Stimulated activated CD8-positive, alpha-beta memory T cell treated with anti-CD3 and anti-CD28 coated beads, Interleukin-7, amount 100 ng/mL, for 4 hours (primary cell): ENCODE results near the gene MNT.

ENCODE experiments used
- DNase-seq, 2 donors: peaks; one replicate each; pipeline ENCODE4 v3.0.0-alpha.2; 2020; ENCODE audit warnings: low read depth in 2 of 2

MNT gene

DNA sequence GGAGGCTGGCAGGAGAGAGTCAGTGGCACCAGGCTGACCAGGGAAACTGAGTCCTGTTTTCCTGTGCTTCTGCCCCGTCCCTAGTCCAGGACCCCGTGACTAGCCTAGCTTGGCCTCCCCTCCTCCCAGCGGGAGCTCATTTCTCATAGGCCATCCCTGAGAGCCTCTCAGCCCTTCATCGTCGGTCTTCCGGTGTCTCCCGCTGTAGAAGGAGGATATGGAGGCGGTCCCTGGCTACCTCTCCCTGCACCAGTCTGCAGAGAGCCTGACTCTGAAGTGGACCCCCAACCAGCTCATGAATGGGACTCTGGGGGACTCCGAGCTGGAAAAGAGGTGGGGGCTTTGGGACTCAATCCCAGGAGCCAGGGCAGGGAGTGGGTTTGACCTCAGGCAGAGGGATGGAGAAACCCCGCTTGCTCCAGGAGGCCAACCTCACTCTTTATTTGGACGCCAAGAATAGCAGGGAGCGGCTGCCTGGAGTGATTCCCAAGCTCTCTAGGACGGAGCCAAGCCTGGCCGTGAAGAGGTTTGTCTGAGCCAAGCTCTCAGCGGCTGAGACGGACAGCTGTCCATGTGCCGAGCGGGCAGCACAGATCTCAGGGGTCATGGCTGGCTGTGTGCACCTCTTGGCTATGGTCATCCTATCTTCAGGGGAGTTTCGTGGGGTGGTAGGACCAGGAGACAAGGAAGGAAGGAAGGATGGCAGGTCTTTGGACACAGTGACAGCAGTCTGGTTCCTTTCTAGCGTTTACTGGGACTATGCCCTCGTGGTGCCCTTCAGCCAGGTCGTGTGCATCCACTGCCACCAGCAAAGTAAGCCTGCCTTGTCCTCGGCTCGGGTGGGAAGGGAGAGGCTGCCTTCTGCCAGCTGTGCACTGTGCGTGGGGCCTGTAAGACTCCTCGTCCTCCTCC is 36.8 kb downstream of the MNT start:
- no peak for DNase-seq

DNA sequence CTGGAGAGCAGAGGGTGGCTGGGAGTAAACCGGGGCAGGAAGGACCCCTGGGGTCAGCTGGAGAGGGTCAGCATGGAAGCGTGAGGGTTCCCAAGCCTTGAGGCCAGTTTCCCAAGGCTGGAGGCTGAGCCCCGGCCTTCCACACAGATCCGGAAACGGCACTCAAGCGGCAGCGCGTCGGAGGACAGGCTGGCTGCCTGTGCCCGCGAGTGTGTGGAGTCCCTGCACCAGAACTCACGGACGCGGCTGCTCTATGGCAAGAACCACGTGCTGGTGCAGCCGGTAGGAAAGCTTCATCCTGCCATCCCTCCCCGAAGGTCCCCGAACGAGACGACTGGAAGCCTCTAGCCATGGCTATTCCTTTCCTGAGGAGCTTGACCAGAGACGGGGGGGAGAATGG is 37.5 kb downstream of the MNT start:
- no peak for DNase-seq

DNA sequence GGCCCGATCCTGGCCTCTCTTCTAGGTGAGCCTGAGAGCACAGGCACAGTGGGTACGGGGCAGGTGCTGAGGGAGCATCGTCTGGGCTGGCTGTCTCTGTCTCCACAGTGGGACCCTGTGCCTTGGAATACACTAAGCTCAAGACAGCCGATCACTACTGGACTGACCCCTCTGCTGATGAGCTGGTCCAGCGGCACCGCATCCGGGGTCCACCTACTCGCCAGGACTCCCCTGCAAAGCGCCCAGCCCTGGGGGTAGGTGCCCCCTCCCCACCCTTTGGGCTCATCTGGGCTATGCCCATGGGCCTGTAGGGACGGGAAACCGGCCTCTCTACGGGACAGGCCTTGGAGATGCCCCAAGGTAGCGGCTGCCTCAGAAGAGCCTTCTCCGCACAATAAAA is 38.0 kb downstream of the MNT start:
- no peak for DNase-seq

DNA sequence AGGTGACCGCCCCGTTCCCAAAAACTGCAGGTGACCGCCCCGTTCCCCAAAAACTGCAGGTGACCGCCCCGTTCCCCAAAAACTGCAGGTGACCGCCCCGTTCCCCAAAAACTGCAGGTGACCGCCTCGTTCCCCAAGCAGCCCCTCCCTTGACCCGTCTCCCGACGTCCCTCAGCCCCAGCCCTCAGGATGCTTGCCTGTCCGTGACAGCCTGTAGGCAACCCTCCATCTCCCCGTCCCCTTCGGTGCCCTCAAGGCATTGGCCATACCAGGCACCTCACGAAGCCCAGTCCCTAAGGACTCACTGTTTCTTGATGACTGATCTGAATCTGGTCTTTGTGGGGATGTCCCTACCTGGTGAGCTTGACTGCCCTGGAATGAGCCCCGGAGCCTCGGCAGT is 38.4 kb downstream of the MNT start:
- no peak for DNase-seq

DNA sequence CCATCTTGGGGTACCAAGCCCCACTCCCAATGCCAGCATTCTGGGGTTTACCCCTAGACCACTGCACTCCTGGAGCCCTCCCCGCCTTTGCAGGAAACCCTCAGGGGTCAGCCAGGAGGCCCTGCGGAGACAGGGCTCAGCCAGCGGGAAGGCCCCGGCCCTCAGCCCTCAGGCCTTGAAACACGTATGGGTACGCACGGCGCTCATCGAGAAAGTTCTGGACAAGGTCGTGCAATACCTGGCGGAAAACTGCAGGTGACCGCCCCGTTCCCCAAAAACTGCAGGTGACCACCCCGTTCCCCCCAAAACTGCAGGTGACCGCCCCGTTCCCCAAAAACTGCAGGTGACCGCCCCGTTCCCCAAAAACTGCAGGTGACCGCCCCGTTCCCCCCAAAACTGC is 38.8 kb downstream of the MNT start:
- no peak for DNase-seq

DNA sequence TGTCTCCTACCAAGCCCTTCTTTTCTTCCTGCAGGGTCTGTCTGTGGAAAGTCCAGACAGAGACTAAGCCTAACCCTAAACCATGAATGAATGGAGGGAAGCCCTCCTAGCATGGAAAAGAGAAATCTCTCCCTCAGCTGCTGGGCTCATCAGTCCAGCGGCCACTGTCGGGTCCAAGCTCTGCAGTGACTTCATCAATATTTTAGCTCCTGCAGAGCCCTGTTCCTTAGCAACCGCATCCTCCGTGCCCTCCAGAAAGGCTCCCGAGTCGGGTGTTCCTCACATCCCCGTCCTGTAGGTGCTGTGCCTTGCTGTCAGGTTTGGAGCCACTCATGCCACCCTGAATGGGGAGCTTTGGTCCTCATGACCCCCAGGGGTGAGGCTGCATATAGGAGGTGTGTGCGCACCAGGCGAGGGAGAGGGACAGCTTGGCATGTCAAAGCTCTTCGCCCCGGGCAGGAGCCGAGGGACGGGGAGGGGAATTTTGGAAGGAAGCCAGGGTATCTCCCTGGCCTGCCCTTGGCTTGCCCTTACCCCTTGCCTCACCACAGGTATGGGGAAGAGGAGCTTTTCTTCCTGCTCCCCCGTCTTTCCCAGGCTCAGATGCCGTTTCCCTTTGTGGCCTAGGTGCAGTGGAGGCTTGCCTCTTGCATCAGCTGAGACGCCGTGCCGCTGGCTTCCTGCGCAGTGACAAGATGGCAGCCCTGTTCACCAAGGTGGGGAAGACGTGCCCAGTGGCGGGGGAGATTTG is 39.7 kb downstream of the MNT start:
- DNase-seq: no peak

DNA sequence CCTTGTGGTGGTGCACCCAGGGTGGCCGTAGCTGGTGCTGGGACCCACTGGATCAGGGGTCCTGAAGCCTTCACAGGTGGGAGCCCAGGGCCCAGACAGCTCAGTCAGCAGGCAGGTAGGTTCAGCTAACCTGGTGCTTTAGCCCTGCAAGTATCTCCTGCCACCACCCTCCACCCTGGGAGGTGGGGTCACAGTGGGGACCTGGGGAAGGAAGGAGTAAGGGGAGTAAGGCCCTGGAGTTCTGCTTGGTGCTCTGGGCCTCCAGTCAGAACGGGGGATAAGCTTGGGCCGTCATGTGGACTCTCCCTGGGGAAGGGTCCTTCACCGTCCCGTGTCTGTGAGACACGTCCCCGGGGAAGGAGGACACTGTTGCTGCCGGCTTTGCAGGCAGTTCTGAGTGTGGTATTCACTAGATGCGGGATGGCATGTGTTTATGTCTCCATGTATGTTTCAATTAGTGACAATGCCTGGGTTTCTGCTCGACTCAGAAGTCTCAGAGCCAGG is 42.9 kb downstream of the MNT start:
- DNase-seq: no peak

DNA sequence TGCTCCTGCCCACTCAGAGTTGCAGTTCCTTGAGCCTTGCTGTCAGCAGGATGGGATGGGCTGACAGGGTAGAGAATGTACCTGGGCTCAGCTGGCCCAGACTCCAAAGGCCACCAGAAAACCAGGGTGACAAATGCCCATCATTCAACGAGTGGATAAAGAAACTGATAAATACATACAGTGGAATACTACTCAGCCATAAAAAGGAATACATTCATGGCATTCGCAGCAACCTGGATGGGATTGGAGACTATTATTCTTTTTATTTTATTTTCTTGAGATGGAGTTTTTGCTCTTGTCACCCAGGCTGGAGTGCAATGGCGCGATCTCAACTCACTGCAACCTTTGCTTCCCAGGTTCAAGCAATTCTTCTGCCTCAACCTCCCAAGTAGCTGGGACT is 43.6 kb downstream of the MNT start:
- DNase-seq: no peak

DNA sequence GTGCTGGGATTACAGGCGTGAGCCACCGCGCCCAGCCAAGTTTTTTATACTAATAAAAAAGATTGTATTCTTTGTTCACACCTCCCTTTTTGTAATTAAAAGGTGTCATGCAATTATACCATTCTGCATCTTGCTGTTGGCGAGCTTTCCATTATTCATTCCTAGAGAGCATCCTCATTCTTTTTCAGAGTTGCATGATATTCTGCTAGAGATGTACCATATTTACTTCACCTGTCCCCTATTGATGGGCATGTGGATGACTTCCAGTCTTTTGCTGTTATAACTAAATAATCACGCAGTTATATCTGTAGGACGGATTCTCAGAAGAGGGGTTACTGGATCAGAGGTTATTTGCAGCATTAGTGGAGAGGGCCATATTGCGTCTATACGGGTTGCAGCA is 46.5 kb downstream of the MNT start:
- no peak for DNase-seq

DNA sequence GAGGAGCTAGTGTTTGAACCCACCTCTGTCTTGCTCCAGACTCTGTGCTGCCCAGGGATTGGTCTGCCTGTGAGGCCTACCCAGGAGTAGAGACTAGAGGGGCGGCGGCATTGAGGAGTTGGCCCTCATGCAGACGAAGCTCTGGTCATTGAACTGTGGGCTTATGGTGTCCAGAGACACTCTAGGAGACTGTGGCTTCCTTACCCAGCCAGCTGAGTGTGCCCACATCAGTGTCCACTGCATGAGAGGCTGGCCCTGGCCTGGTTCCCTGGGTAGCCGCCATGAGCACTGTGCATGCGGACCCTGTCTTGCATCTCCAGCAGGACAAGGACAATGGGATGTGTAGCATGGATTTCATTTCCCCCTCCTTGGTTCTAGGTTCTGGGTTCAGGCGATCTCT is 49.6 kb downstream of the MNT start:
- DNase-seq: no peak

DNA sequence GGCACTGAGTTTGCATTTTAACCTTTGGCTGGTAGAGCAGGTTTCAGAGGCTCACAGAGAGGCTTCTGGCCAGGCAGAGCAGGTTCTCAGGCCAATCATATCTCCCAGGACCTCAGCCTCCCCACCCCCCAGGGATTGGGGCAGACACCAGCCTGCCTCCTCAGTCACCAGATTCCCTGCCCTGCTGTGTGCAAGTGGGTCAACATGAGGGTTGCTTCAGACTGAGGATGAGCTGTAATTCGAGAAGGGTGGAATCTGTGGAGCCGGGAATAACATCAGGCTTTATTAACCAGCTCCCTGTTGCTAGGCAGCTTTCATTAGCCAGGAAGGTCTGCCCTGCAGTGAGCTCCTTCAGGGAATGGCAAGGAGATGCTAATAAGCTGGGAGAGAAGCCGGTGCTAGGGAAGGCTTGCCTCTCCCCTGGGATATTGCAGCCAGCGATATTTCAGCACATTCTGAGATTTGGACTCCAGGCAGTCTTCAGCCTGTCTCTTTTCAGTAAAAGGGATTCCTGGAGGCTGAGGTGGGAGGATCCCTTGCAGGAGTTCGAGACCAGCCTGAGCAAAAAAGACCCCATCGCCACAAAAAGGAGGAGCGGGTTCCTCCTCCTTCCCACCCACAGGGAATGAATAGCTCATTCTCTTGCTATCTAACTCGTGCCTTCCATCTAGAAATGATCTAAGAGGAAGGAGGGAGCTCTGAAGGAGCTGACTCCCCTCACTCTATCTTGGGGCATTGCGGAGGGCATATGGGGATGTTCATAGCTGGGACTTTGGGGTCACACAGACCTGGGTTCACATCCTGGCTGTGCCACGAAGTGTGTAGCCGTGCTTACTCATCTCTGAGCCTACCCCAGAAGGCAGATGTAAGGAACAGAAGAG is 52.8 kb downstream of the MNT start:
- no peak for DNase-seq

DNA sequence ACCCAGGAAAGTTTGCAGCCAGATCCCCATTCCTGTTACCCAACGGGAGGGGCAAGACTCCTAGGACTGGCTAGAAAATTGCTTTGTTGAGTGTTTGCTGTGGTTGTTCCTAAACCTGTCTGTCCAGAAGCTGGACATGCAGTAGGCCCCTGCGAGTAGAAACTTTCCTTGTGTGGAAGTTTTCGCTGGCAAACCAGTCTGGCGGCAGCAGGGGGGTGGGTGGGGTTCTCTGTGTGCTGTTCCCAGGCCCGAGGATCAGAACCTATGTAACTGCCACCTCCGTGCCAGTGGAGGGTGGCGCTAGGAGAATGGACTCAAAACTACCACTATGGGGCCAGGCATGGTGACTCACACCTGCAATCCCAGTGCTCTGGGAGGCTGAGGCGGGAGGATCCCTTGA is 54.4 kb downstream of the MNT start:
- DNase-seq: no peak

DNA sequence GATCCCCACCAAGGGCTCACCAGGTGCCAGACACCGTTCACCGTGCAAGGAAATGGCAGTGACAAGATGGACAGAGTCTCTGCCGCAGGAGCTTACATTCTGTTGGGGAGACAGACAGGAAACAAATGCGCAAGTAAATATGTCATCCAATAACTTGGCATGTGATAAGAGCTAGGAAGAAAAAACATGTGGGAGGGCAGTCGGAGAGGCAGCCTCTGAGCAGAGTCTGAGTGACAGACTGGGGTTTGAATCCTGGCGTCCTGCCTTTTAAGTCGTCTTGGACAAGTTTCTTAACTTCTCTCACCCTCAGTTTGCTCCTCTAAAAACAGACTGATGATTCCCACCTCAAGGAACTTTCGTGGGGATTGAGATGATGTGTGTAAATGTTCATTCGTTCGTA is 56.3 kb downstream of the MNT start:
- DNase-seq: no peak

DNA sequence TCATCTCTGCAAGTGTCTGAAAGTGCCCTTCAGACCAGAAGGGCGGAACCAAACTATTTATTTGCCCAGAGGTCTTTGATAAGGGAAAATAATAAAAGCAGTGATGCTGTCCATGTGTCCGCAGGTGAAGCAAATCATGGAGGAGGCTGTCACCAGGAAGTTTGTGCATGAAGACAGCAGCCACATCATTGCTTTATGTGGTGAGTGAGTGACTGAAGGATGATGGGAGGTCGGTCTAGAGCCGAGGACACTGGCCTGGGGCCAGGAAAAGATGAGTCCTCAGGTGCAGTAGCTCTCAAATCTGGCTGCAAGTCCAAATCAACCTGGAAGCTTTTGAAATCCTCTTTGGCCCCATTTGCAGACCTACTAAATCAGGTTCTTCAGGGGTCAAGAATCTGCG is 57.4 kb downstream of the MNT start:
- peak in 1 of 2 donors; percentile 53 for DNase-seq

DNA sequence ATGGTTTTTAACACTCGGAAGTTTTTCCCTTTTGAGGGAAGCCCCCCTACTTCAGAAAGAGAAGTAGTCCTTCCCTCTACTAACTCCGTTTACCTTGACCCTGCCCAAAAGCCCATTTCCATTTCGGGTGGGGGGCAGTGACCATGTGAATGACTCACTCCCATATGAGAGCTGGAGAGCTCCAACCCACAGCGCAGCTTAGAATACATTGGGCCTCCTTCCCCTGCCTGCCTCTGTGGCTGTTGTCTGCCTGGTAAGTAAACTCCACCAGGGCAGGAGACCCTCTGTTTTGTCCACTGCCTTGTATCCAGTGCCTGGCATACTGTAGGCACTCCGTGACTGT is 62.6 kb downstream of the MNT start:
- DNase-seq: no peak

DNA sequence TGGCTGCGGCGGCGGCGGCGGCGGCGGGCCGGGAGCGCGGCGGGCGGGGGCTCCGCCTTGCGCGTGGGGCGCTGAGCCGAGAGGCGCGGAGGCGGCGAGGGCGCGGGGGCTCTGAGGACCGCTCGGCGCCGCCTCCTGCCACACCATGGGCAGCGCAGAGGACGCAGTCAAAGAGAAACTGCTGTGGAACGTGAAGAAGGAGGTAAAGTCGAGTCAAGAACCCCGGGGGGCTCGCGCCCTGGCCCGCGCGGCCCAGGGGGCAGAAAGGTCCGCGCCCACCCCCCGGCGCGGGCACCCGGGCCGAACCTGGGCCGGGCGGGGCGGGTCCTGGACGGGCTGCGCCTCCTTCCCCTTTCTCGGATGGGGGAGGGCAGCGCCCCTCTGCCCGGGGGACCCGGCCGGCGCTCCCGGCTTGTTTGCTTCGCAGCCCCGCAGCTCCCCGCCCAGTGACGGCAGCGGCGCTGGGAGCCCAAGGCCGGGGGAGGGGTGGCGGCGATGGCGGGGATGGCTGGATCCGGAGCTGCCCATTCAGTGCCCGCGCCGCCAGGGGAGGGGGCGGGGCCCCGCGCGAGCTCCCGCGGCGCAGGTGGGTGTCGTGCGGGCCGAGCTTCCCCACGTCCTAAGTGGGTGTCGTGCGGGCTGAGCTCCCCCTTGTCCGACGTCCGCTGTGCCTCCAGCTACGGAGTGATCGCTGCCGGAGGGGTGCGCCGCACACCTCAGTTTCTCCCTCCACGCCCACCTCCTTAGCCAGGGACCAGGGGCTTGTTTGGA is 63.1 kb downstream of the MNT start:
- peak in 1 of 2 donors; percentile 37 for DNase-seq

DNA sequence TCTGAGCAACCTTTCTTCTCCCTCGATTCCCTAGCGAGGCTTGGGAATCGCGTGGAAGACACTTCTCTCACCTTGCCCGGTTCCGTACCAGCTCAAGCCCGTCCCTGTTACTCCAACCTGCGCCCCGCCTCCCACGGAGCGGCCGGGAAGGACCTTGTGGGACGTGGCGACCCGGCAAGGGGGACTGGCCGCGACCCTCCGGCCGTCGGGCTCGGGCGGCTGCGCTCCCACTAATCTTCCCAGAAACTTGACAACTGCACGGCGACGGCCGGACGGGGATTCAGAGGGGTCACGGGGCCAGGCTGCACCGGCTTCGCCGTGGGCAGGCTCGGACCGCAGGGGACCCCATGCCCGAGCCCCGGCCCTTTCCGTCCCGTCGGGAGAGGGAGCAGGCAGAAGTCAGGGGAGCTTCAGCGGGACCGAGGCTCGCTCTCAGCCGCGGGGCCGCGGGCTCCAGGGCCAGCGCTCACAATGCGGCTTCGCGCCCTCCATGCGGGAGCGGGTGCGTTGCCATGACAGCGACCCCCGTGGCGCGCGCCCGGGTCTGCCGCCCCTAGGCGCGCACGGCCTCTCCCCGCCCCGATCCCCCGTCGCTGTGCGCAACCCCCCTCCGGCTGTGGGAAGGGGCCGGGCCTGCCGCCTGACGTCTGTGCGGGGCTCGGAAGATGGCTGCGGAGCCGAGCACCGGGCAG is 63.9 kb downstream of the MNT start, which contains the start of gene SGSM2:
SGSM2 (plus strand) TSS at position 650 of the 692 bp plus-strand sequence. CDS start 188 bp downstream, outside the sequence.
- DNase-seq: peak; percentile 28 to 69

DNA sequence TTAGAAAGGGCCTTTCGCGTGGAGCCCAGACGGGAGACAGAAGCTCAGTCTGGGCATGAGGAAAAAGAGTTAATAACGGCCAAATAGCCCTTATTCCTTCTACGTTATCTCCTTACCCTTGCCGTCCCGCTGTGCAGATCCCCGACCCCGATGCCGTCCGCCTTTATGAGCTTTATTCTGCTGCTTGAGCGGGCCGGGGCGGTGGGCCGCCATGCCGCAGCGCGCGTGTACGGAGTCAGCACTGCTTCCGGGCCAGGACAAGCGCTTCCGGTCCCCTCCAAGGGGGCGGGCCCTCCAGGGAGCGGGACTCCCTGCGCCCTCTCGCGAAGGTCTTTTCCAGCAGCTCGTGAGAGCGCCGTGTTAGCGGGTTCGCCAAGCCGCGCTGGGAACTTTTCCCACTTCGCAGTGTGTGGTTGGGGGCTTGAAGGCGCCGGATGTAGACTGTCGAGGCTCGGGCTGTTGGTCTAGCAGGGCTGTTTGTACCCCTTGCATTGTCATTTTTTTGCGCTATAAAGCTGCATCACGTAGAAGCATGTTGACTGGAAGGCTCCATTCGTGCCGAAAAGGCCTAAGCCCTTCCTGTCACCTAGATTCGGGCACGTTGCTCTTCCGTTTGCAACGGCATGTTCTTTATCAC is 64.5 kb downstream of the MNT start, which contains the start of gene TSR1:
TSR1 (minus strand) TSS at position 243 of the 637 bp plus-strand sequence; CDS start at position 213, 30 bp downstream.
- DNase-seq: peak; percentile 83 to 87

DNA sequence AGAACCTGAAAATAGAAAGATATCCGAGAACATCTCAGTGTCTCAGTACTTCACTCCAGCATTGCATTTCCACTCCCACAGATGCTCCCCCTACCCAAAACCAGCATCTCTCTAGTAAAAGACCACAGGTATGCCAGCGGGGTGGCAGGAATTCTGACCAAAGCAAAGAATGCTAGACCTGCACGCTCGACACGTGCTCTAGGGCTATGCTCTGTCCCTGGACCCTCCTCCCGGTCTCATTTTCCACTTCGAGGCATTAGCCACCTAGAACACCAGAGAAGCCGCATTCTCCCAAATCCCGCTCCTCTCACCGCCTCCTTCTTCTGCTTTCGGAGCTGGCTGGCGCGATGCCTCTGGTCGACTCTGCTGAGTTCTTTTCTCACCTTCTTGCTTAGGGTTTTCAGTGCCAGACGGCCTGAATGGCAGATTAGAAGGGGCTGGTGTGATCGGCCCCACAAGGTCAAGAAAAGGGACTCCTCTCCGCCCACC is 65.1 kb downstream of the MNT start:
- no peak for DNase-seq
